A549 (cell line): ENCODE data around the gene CERK. TPM values are rescaled to one million over a fixed set of nuclear protein-coding genes. Genes with fewer than 3 reads are reported as not detected.

Experiments
- ATAC-seq, 2 experiments: fragments of 200-7000 bp in 1 of 2; fragments of >200 bp in 1 of 2; cut with Nextera tagmentation in 1 of 2; cut with Tn5 transposase in 1 of 2; 3 replicates each; pipeline versions ENCODE4 v1.8.0 to v1.9.1; 2018 to 2020; ENCODE audit warnings: mild to moderate bottlenecking in 1 of 2, moderate library complexity in 1 of 2
- CTCF ChIA-PET: fragments of 300-600 bp; sonication (Branson Sonifier 250); formaldehyde crosslinking; extraction: SDS; loops from one replicate; lab custom pipeline; 2021; ENCODE audit warnings: antibody characterized with exemption, inconsistent platforms; lab: Yijun Ruan, JAX
- POLR2A ChIA-PET: fragments of 350-600 bp; formaldehyde crosslinking; extraction: SDS; loops from one replicate; lab custom pipeline; 2021; ENCODE audit warnings: antibody characterized with exemption, inconsistent platforms; lab: Yijun Ruan, JAX
- DNase-seq, 2 experiments: peaks; one replicate each; pipeline versions ENCODE4 v3.0.0 to v3.0.0-alpha.2; 2011 to 2016; ENCODE audit warnings: low read depth in 1 of 2, low spot score in 1 of 2
- FAIRE-seq: peaks from 2 replicates; lab custom pipeline; 2011; peaks lifted over from hg19 to GRCh38; lab: Jason Lieb, UNC
- H3K27ac ChIP-seq, 2 experiments: fragments of >200 bp; sonication (Bioruptor Twin); formaldehyde crosslinking; 3 replicates each; pipeline ENCODE4 v1.5.1; 2016 to 2017
- H3K4me1 ChIP-seq: fragments of >200 bp; sonication (Bioruptor Twin); formaldehyde crosslinking; 3 replicates; pipeline ENCODE4 v1.6.1; 2016
- H3K4me2 ChIP-seq: fragments of >200 bp; sonication (Bioruptor Twin); formaldehyde crosslinking; 3 replicates; pipeline ENCODE4 v1.6.1; 2016
- H3K4me3 ChIP-seq: fragments of >200 bp; sonication (Bioruptor Twin); formaldehyde crosslinking; 3 replicates; pipeline ENCODE4 v1.5.1; 2016
- H3K9me3 ChIP-seq: fragments of >200 bp; sonication (Bioruptor Twin); formaldehyde crosslinking; 3 replicates; pipeline ENCODE4 v1.6.1; 2016
- CBX8 ChIP-seq: fragments of 200-600 bp; sonication (generic); IDR thresholded peaks from 2 replicates; pipeline ENCODE4 v1.6.1; 2016
- CHD2 ChIP-seq: fragments of 150-350 bp; IDR thresholded peaks from 2 replicates; pipeline ENCODE4 v1.6.1; 2014; ENCODE audit warnings: low read length; ENCODE audit not compliant: partially characterized antibody
- EHF ChIP-seq: fragments of 250-450 bp; sonication (Bioruptor Pico); IDR thresholded peaks from 2 replicates; pipeline ENCODE4 v1.5.0; 2020; ENCODE audit warnings: mild to moderate bottlenecking
- EHMT2 ChIP-seq: fragments of 200-600 bp; sonication (generic); IDR thresholded peaks from 2 replicates; pipeline ENCODE4 v1.6.1; 2016; ENCODE audit warnings: antibody characterized with exemption, low read depth, mild to moderate bottlenecking, moderate library complexity
- ESRRA ChIP-seq: fragments of 150-350 bp; IDR thresholded peaks from 2 replicates; pipeline ENCODE4 v1.6.1; 2014; ENCODE audit warnings: mild to moderate bottlenecking, low read length, borderline replicate concordance
- FOSB ChIP-seq: fragments of 250-450 bp; sonication (Bioruptor Pico); IDR thresholded peaks from 2 replicates; pipeline ENCODE4 v1.5.0; 2020; ENCODE audit warnings: mild to moderate bottlenecking, moderate library complexity
- HES2 ChIP-seq: fragments of >200 bp; sonication (Bioruptor Twin); formaldehyde crosslinking; IDR thresholded peaks from 2 replicates; pipeline ENCODE4 v1.6.1; 2016
- HOXA7 ChIP-seq: fragments of 250-450 bp; sonication (Bioruptor Pico); IDR thresholded peaks from 2 replicates; pipeline ENCODE4 v1.5.0; 2020; ENCODE audit warnings: mild to moderate bottlenecking, moderate library complexity
- HOXB13 ChIP-seq: fragments of 250-450 bp; sonication (Bioruptor Pico); IDR thresholded peaks from 2 replicates; pipeline ENCODE4 v1.5.0; 2020; ENCODE audit warnings: low read depth, mild to moderate bottlenecking, moderate library complexity
- HOXB5 ChIP-seq: fragments of 250-450 bp; sonication (Bioruptor Pico); IDR thresholded peaks from 2 replicates; pipeline ENCODE4 v1.5.0; 2020; ENCODE audit warnings: mild to moderate bottlenecking, moderate library complexity
- JUN ChIP-seq, 2 experiments: fragments of >200 bp; sonication (Bioruptor Twin); formaldehyde crosslinking; IDR thresholded peaks; 2 replicates in 1 of 2; 3 replicates in 1 of 2; pipeline ENCODE4 v1.6.1; 2016 to 2017
- KDM1A ChIP-seq: fragments of 200-600 bp; sonication (generic); IDR thresholded peaks from 2 replicates; pipeline ENCODE4 v1.6.1; 2016; ENCODE audit warnings: low read depth, mild to moderate bottlenecking
- KDM5A ChIP-seq: fragments of 200-600 bp; sonication (generic); IDR thresholded peaks from 2 replicates; pipeline ENCODE4 v1.6.1; 2016; ENCODE audit warnings: antibody characterized with exemption, mild to moderate bottlenecking
- MAFK ChIP-seq: fragments of 450-650 bp; IDR thresholded peaks from 2 replicates; pipeline ENCODE4 v1.6.1; 2014; ENCODE audit not compliant: partially characterized antibody
- MAZ ChIP-seq: fragments of 150-350 bp; IDR thresholded peaks from 2 replicates; pipeline ENCODE4 v1.6.1; 2014; ENCODE audit warnings: antibody characterized with exemption, low read depth, low read length, borderline replicate concordance
- MYC ChIP-seq: IDR thresholded peaks from 2 replicates; pipeline ENCODE4 v1.6.1; 2012; ENCODE audit warnings: mild to moderate bottlenecking, inconsistent platforms, low read length, improper control_type of control experiment, borderline replicate concordance
- TFCP2L1 ChIP-seq: fragments of 250-450 bp; sonication (Bioruptor Pico); IDR thresholded peaks from 2 replicates; pipeline ENCODE4 v1.5.0; 2021; ENCODE audit warnings: mild to moderate bottlenecking
- TP53 ChIP-seq: fragments of 250-450 bp; sonication (Bioruptor Pico); IDR thresholded peaks from 2 replicates; pipeline ENCODE4 v1.5.0; 2021; ENCODE audit warnings: mild to moderate bottlenecking, moderate library complexity
- USF2 ChIP-seq: fragments of 450-650 bp; IDR thresholded peaks from 2 replicates; pipeline ENCODE4 v1.6.1; 2014; ENCODE audit warnings: antibody characterized with exemption
- ZC3H11A ChIP-seq: fragments of 450-650 bp; IDR thresholded peaks from 2 replicates; pipeline ENCODE4 v1.6.1; 2014; ENCODE audit warnings: antibody characterized with exemption, mild to moderate bottlenecking
- ZFP36 ChIP-seq: fragments of 450-650 bp; IDR thresholded peaks from 2 replicates; pipeline ENCODE4 v1.6.1; 2014; ENCODE audit warnings: borderline replicate concordance; ENCODE audit not compliant: partially characterized antibody
- ZNF302 ChIP-seq: fragments of 250-450 bp; sonication (Bioruptor Pico); IDR thresholded peaks from 2 replicates; pipeline ENCODE4 v1.9.0; 2021; ENCODE audit warnings: inconsistent platforms, mild to moderate bottlenecking, moderate library complexity
- WGBS: methylation state at CpG from one replicate; pipeline ENCODE4 v1.1.6; 2017; ENCODE audit errors: missing lambda C conversion rate; 5-methylcytosine and 5-hydroxymethylcytosine counted together
- polyA plus RNA-seq, 4 experiments: library from polyadenylated mRNA; depleted of rRNA in 3 of 4; stranded (reverse); fragments of >200 nt; fragmentation: RNase III in 1 of 4; extraction: RNeasy Plus Mini Kit Qiagen cat#74134 plus additional on column Dnase treatment in 1 of 4; gene quantifications; 2 replicates in 3 of 4; 3 replicates in 1 of 4; pipeline ENCODE4 v1.2.3, GENCODE V29; 2011 to 2017
- TF ChIP-seq, protein P1 (sequence below): IDR thresholded peaks from 2 replicates; pipeline ENCODE4 v1.6.1; 2012; ENCODE audit warnings: low read depth, borderline replicate concordance
- TF ChIP-seq, protein P2 (sequence below): fragments of 250-450 bp; sonication (Bioruptor Pico); IDR thresholded peaks from 2 replicates; pipeline ENCODE4 v1.5.0; 2020; ENCODE audit warnings: low read depth, mild to moderate bottlenecking, moderate library complexity
- TF ChIP-seq, protein P3 (sequence below): fragments of 250-450 bp; sonication (Bioruptor Pico); IDR thresholded peaks from 2 replicates; pipeline ENCODE4 v1.5.0; 2021; ENCODE audit warnings: mild to moderate bottlenecking, moderate library complexity, borderline replicate concordance

CERK gene
- polyA plus RNA-seq, 2 of the 4 experiments (the other 2 are of a cell fraction) = 13.1 to 15.6 TPM

DNA sequence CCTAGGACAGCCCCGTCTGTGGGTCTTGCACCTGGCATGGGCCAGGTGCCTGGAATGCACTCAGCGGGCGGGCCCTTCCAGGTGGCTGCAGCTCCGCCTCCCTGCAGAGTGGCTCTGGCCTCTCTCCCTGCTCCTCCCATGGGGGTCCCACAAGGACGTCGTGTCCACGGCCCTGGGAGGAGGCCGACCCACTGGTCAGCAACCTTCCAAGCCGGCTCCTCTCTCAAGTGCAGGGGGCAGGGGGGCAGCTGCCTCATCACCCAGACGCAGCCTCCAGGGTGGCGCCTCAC lies 41.9 kb downstream of the CERK start:
- Histone ChIP-seq H3K9me3 (no peaks in the 10 kb centered on the region), H3K4me2 (no peak overlapping the region), H3K4me3 (no peak overlapping the region), H3K27ac (no peak overlapping the region), H3K4me1 (no peaks in the 10 kb centered on the region)
- ATAC-seq = no peak
- CTCF ChIA-PET = interaction anchor here (0.7 to 1.0 kb wide), 2 partner anchors 15 to 139 kb away, joined by 3 read pairs; no protein-coding TSS in a partner anchor
- FAIRE-seq = no peak
- no peak for DNase-seq
- WGBS = 97% methylated on average over 7 of the region's 11 CpGs
- POLR2A ChIA-PET = no interaction called here
- no peak for TF ChIP-seq MAZ
- no peak for TF ChIP-seq HES2
- no peak for TF ChIP-seq ZNF302 (CRISPR knock-in tag)
- no peak for TF ChIP-seq KDM5A
- TF ChIP-seq, protein P1, sequence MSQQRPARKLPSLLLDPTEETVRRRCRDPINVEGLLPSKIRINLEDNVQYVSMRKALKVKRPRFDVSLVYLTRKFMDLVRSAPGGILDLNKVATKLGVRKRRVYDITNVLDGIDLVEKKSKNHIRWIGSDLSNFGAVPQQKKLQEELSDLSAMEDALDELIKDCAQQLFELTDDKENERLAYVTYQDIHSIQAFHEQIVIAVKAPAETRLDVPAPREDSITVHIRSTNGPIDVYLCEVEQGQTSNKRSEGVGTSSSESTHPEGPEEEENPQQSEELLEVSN = no peak
- TF ChIP-seq ESRRA = no peak
- TF ChIP-seq HOXB5 = no peak
- TF ChIP-seq TP53 (CRISPR knock-in tag) = no peak
- TF ChIP-seq ZC3H11A = no peak
- TF ChIP-seq MYC = no peak
- no peak for TF ChIP-seq MAFK
- no peak for TF ChIP-seq EHF (CRISPR knock-in tag)
- no peak for TF ChIP-seq JUN (IDR thresholded peaks at IDR 0.05)
- no peak for TF ChIP-seq TFCP2L1 (CRISPR knock-in tag)
- TF ChIP-seq, protein P2, sequence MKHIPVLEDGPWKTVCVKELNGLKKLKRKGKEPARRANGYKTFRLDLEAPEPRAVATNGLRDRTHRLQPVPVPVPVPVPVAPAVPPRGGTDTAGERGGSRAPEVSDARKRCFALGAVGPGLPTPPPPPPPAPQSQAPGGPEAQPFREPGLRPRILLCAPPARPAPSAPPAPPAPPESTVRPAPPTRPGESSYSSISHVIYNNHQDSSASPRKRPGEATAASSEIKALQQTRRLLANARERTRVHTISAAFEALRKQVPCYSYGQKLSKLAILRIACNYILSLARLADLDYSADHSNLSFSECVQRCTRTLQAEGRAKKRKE (CRISPR knock-in tag) = no peak
- TF ChIP-seq KDM1A = no peak

GRCh38 chr22:46695346-46696228 lies 42.5 kb downstream of the CERK start:
- POLR2A ChIA-PET = no interaction called here
- Histone ChIP-seq H3K4me2 (no peak overlapping the region), H3K27ac (no peak overlapping the region), H3K4me3 (no peak overlapping the region), H3K9me3 (no peaks in the 10 kb centered on the region)
- WGBS = 80% methylated on average over 11 of the region's 25 CpGs
- ATAC-seq (no peak), DNase-seq (no peak)
- TF ChIP-seq USF2 (no peak), CBX8 (no peak), CHD2 (no peak), HOXB13 (CRISPR knock-in tag) (no peak), EHF (CRISPR knock-in tag) (no peak), ZFP36 (no peak), EHMT2 (no peak), FOSB (CRISPR knock-in tag) (no peak), JUN (IDR thresholded peaks at IDR 0.05) (no peak), HOXA7 (CRISPR knock-in tag) (no peak)
- TF ChIP-seq, protein P1 = no peak
- TF ChIP-seq, protein P3, sequence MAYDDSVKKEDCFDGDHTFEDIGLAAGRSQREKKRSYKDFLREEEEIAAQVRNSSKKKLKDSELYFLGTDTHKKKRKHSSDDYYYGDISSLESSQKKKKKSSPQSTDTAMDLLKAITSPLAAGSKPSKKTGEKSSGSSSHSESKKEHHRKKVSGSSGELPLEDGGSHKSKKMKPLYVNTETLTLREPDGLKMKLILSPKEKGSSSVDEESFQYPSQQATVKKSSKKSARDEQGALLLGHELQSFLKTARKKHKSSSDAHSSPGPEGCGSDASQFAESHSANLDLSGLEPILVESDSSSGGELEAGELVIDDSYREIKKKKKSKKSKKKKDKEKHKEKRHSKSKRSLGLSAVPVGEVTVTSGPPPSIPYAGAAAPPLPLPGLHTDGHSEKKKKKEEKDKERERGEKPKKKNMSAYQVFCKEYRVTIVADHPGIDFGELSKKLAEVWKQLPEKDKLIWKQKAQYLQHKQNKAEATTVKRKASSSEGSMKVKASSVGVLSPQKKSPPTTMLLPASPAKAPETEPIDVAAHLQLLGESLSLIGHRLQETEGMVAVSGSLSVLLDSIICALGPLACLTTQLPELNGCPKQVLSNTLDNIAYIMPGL (CRISPR knock-in tag) = no peak
- TF ChIP-seq, all 56 proteins: peak for 0
- CTCF ChIA-PET = interaction anchor here (0.7 kb wide), 1 partner anchor 138 kb away, joined by 3 read pairs; no protein-coding TSS in a partner anchor
- FAIRE-seq = no peak
- no peaks in the 10 kb centered on the region for H3K4me1 ChIP-seq
